IPS DF 4.7 (cell line): Measurements from ENCODE around the gene HSFX3.
"Not testable (repeated sequence)": the region's sequence is repeated elsewhere in the genome, so short reads cannot be mapped to it uniquely, and the experiment has no call there.

Experiments used
- DNase-seq: peaks from one replicate; pipeline ENCODE4 v3.0.0-alpha.2; 2013; ENCODE audit warnings: low spot score; ENCODE audit errors: extremely low read depth

HSFX3 gene

DNA sequence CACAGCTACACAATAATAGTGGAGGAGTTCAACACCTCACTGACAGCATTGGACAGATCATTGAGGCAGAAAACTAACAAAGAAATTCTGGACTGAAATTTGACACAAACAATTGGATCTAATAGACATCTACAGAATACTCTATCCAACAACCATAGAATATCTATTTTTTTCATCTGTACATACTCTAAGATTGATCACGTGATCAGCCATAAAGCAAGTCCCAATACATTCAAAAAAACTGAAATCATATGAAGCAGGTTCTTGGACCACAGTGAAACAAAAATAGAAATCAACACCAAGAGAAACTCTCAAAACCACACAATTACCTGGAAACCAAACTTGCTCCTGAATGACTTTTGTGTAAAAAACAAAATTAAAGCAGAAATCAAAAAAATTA, 32.4 kb downstream of the HSFX3 start:
- DNase-seq, result no peak

DNA sequence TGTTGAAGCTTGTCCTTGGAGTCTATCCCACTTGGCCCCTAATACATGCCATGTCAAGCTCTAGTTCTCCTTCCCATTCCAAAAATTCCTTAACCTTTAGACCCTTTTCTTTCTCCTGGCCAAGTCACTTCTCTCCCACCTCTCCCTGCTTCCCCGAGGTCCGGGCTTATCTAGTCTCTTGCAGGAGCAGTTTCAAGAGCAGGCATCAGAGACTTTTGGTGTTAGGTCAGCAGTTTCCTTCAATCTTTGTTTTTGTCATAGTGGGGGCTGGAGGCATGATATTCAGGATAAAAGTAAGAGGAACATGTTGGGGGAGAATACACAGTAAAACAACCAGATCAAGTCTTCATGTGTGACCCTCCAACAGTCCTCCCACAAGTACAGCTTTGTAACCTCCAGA, 33.1 kb downstream of the HSFX3 start:
- DNase-seq, result no peak

DNA sequence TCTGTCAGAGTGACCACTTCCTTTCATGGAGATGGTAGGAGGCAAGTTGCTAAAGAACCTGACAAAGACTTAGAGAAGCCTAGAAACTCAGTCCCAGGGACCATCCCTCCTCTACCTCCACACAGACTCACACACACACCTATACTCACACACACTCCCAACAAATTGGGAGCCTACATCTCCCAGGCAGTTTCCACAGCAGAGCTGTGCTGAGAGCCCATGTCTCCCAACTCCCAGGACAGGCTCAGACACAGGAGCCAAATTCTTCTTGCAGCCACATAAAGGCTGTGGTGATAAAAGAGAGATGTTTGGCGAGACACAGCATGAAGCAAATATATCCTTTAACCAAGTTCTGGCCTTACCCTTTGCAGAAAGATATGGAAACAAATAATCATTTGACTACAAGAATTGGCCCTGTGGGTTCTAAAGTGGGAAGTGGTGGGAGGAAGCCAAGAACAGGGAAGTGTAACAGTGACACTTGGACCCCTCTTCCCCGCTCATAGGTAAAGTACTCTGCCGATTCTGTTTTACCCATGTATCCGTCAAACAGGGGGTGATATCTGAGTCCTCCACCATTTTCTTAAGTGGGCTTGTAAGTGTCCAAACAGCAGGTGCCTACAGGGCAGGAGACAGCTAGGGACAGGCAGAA, 33.6 kb downstream of the HSFX3 start:
- no peak for DNase-seq

DNA sequence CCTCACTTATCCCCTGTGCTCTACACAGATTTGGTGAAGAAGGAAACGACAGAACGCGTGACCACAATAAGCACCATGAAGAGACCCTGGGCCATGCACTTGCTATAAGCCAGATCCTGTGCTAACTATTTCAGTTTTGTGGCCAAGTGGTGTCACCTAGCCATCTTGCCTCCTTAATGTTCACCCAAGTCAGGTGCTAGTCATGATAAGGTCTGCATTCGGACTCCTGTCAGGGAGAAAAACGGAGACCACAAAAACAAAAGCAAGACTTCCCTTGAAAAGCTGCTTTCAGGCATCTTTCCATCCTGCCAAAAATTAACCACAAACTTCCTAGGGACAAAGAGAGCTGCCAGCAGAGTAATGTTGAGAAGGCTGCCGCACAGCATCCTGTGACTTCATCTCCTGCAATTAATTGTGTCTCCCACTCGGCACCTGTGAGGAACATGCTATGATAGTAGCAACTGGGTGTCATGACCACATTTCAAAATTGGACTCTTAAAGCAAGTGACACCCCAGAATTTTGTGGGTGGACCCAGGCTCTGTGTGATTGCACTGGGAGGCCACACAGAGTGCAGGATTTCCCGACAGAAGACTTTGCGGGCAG, 35.8 kb downstream of the HSFX3 start:
- DNase-seq, result no peak

DNA sequence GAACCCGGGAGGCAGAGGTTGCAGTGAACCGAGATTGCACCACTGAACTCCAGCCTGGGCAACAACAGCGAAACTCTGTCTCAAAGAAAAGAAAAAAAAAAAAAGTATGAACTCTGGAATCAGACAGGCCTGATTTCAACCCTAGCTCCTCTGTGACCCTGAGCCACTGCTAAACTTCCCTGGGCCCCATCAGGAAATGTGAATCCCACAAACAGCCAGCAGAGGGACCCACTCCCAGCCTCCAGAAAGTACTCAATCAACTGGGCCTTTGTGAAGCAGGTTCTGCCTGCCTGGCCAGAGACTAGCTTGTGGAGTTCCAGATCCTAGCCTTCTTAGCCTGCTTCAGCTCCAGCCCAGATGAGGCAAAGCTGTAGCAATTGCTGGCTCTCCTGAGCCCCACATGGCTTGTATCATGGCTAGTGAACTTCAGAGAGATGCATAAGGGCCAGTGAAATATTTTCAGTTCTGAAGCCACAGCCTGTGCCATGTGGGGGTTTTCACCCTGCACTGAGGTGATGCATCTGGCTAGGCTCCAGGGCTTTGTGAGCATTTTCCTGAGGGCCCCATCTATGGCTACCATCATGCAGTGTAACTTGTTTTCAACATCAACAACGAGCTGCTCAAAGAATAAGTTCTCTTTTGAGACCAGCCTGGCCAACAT, 37.4 kb downstream of the HSFX3 start:
- no peak for DNase-seq

DNA sequence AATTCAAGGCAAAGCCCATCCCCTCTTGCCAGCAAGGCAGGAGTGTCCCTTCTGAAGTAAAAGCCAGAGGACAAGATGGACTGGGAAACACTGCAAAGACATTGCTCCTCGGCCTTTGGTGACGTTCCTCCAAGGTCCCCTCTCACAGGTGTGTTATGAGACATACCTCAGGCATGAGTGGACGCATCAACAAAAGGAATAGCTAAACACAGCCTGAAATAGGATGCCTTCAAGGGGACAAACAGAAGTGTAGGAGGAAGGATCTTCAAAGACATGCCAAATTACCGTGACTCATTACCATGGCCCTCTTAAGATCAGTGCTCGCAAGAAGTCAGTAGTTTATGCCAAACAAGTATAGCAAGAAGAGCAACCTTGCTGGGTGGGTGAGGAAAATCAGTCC, 38.6 kb downstream of the HSFX3 start:
- no peak for DNase-seq

DNA sequence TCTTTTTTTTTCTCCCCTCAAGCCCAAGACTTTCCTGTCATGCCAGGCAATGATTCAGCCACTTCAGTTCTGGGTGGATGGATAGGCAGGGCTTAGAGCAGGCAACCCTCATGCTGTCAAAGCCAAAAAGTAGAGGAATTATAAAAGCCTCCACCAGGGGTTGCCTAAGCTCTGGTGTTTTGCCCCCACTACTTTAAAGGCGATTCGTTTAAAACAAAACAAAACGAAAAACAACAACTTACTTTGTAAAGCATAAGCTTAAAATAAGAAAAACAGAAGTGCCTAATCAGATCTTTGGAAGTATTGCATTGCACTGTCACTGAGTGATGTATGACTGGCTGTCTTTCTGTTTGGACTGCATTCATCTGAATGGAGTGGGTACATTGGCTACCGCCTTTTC, 39.3 kb downstream of the HSFX3 start:
- DNase-seq, result no peak

DNA sequence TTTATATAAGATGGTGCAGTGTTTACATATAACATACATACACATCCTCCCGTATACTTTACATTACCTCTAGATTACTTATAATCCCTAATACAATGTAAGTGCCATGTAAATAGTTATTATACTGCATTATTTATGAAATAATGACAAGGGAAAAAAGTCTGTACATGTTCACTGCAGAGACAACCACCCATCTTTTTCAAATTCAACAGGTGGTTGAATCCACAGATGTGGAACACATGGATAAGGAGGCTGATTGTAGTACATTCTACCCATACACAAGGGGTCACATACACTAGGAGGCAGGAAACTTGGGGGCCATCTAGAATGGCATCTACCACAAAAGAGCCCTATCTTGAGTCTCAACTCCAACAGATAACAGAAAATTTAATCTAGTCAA, 41.3 kb downstream of the HSFX3 start:
- DNase-seq, result no peak

DNA sequence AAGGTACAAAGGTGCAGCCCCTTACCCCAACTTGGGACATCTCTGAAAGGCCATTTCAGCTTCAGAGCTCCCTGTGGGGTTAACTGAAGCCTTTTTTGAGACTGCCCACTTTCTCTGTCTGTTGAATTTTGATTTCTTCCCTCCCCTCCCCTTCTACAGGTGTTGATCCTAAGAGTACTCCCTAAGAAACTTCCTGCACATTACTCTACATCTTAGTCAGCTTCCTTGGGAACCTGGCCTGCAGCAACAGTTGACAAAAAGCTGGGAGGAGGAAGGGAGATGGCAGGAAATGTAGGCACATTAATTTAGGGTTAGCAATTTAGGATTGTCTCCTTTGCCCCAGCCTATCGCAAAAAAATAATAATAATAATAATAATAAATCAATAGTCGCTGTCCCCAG, 43.4 kb downstream of the HSFX3 start:
- DNase-seq, result no peak

DNA sequence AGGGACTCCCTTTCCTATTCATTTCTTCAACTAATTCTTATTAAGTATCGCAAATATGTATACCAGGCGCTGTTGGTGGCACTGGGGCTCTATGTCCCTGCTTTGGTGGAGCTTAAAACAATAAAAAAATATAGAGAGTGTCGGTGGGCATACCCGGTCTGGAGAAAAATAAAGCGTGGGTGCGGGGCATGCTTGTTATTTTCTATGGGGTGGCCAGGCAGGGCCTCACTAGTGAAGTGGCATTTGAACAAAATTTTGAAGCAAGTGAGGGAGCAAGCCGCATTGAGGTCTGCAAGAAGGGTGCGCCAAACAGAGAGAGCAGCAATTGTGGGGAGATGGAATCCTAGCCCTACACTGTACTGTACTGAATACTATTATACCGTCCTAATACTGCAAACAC, 44.1 kb downstream of the HSFX3 start:
- DNase-seq, result no peak

DNA sequence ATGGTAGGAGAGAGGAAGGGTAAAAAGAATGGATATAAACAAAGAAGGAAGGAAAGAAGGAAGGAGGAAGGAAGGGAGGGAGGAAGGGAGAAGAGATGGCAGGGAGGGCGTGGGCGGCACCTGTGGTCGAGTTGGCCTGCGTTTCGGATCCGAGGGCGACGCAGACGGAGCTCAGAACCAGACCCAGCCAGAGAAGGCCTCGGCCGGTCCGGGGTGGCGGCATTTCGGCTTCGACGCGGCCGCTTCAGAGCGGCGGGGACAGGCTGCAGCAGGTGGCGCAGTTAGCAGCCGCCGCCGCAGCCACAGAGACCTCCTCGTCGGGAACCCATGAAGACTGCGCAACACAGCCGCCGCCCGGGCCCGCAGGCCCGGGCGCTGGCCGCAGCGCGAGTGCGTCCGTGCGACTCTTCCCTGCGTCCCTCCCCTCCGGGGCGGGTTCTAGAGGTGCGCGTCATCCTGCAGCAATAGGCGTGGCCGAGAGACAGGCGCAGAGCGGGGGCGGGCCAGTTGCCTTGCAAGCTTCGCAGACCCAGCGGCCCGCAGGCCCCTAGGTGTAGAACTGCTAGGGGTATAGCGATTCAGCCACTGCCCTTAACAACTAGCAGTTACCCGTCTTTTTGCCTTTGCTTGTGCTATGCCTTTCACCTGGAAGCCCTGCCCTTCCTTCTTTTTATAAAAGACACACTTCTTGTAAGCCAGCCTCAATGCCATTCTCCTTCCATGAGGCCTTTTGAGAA, 44.6 kb downstream of the HSFX3 start, which contains the start of gene IDS:
Gene IDS (minus strand): TSS at position 392 of the 737 bp plus-strand sequence. CDS start 169 bp downstream, at position 223.
- no peak for DNase-seq

DNA sequence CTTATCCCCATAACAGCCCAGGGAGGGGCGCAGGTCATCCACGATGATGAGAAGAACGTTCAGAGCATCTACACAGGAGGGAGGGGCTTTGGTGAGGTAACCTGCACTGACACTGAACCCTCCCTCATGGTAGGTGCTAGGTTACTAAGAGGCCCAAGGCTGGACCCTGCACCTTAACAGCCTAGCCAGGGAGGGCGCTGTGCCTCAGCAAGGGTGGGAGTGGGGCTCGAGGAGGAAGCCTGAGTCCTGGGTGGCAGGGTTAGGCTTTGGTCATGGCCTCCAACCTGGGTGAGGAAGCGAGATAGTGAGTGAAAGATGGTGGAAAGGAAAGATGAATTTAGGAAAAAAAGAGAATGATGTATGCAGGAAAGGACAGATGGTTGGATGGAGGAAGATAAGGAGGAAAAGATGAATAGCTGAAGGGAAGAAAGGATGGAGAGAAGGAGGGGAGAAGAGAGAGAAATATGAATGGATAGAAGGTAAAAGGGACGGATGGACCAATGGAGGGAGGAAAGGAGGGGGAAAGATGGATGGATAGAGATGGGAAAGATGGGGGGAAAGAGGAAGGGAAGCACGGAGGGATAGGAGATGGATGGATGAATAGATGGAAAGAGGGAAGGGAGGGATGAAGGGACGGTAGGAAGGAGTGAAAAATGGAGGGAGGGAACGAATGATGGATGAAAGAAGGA, 45.4 kb downstream of the HSFX3 start:
- DNase-seq, result no peak

DNA sequence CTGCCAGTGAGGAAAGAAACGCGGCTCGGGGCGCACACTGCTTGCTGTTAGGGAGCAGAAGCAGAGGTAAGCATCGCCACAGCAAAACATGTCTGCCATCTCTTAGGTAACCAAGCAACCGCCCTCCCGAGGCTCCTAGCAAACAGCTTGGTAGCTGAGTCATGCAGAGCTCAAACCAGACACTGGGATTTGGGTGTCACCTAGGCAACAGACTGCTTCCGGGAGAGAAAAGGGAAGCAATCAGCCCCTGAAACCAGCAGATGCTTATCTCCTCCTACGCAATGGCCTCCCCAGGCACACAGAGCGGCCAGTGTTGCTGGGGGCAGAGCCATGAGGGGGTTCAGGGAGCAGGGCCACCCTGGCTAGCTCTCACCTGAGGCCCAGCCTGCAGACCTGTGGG, 46.3 kb downstream of the HSFX3 start:
- DNase-seq, result not testable (repeated sequence)

DNA sequence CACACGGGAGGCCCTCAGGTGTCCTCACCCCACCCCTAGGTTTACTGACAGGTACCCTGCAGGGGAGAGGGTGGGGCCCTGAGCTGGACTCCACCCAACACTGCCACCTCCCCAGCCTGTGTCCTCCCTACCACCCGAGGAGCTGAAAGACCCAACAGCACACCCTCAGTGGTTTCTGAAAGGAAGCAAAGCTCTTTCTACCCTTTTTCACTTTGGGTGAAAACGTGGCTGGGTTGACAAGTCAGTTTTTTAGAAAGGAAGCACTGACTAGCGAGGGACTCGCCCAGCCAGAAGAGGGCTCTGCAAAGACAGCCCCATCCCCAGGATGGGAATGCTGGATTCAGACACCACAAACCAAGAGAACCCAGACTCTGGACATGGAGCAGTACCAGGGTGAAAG, 46.8 kb downstream of the HSFX3 start:
- not testable (repeated sequence) for DNase-seq

DNA sequence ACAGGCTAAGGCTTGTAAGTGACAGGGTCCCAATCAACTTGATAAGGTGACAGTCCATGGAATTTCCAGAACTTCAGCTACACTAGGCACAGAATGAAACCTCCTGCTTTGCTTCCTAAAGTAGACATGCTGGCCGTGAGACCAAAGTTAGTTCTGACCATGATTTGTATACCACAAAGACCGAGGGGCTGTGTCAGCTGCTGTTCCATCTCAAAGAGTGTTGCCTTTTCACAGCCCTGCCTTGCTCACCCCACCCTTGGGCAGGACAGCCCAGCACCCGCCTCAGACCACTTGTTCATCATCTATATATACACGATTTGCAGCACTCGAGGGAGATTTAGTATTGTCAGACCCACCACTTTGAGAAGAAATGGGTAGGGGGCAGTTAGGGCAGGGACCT, 50.0 kb downstream of the HSFX3 start:
- DNase-seq, result no peak

DNA sequence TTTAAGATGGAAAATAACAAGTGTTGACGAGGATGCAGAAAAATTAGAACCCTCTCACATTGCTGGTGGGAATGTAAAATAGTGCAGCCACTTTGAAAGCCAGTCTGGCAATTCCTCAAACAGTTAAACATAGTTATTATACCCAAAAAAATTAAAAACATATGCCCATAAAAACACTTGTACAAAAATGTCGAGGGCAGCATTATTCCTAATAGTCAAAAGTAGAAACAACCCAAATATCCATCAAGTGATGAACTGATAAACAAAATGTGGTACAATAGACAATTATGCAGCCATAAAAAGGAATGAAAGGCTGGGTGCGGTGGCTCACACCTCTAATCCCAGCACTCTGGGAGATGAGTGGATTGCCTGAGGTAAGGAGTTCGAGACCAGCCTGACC, 51.0 kb downstream of the HSFX3 start:
- DNase-seq, result no peak
